Suprapubic skin (tissue), 4 donors: ENCODE results near the gene PUS3.

ENCODE experiments used
- EP300 ChIP-seq: sonication (generic); formaldehyde crosslinking; IDR thresholded peaks from one replicate; pipeline ENCODE4 v1.6.1; 2017; ENCODE audit warnings: antibody characterized with exemption
- POLR2A ChIP-seq, 2 donors: fragments of 450-650 bp; IDR thresholded peaks; one replicate each; pipeline ENCODE4 v1.6.1; 2017; ENCODE audit warnings: antibody characterized with exemption in 2 of 2, mild to moderate bottlenecking in 2 of 2, moderate library complexity in 2 of 2
- POLR2AphosphoS5 ChIP-seq, 3 donors: sonication (generic); formaldehyde crosslinking; IDR thresholded peaks; one replicate each; pipeline ENCODE4 v1.6.1; 2017; ENCODE audit warnings: antibody characterized with exemption in 3 of 3
- TF ChIP-seq, protein P1 (sequence below), 2 donors: fragments of 200-600 bp in 1 of 2; fragments of 450-650 bp in 1 of 2; sonication (generic) in 1 of 2; IDR thresholded peaks; one replicate each; pipeline ENCODE4 v1.5.1; 2016 to 2019; ENCODE audit warnings: antibody characterized with exemption in 2 of 2, mild to moderate bottlenecking in 1 of 2, moderate library complexity in 1 of 2

GRCh38 chr11:125934473-125934872 lies 31.5 kb upstream of the PUS3 start:
- TF ChIP-seq, protein P1, sequence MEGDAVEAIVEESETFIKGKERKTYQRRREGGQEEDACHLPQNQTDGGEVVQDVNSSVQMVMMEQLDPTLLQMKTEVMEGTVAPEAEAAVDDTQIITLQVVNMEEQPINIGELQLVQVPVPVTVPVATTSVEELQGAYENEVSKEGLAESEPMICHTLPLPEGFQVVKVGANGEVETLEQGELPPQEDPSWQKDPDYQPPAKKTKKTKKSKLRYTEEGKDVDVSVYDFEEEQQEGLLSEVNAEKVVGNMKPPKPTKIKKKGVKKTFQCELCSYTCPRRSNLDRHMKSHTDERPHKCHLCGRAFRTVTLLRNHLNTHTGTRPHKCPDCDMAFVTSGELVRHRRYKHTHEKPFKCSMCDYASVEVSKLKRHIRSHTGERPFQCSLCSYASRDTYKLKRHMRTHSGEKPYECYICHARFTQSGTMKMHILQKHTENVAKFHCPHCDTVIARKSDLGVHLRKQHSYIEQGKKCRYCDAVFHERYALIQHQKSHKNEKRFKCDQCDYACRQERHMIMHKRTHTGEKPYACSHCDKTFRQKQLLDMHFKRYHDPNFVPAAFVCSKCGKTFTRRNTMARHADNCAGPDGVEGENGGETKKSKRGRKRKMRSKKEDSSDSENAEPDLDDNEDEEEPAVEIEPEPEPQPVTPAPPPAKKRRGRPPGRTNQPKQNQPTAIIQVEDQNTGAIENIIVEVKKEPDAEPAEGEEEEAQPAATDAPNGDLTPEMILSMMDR (IDR thresholded peaks at IDR 0.05), result no peak
- TF ChIP-seq POLR2A (IDR thresholded peaks at IDR 0.05), result no peak
- TF ChIP-seq POLR2AphosphoS5 (IDR thresholded peaks at IDR 0.05), result no peak
- TF ChIP-seq EP300, result no peak
